Parathyroid adenoma (tissue), 2 donors: ENCODE results near the gene SH3GL1.
A peak's percentile ranks its signal among the peaks of the same experiment; 100 is the strongest.

Experiments used
- H2AFZ ChIP-seq: fragments of 300-600 bp; sonication (generic); one replicate; pipeline ENCODE4 v1.7.0; 2017; ENCODE audit warnings: antibody characterized with exemption, mild to moderate bottlenecking
- H3K27ac ChIP-seq: fragments of 300-600 bp; sonication (generic); one replicate; pipeline ENCODE4 v1.7.0; 2017
- H3K27me3 ChIP-seq: fragments of 300-600 bp; sonication (generic); one replicate; pipeline ENCODE4 v1.7.0; 2017; ENCODE audit warnings: low read length; ENCODE audit not compliant: control insufficient read depth, insufficient read depth
- H3K36me3 ChIP-seq: fragments of 300-600 bp; sonication (generic); one replicate; pipeline ENCODE4 v1.7.0; 2017; ENCODE audit warnings: low read length; ENCODE audit not compliant: control insufficient read depth, insufficient read depth
- H3K4me1 ChIP-seq: fragments of 300-600 bp; sonication (generic); one replicate; pipeline ENCODE4 v1.7.0; 2017; ENCODE audit warnings: control low read depth
- H3K4me2 ChIP-seq: fragments of 300-600 bp; sonication (generic); one replicate; pipeline ENCODE4 v1.7.0; 2017; ENCODE audit warnings: low read length
- H3K4me3 ChIP-seq: fragments of 300-600 bp; sonication (generic); one replicate; pipeline ENCODE4 v1.7.0; 2017; ENCODE audit warnings: low read depth, low read length
- H3K79me2 ChIP-seq: fragments of 300-600 bp; sonication (generic); one replicate; pipeline ENCODE4 v1.7.0; 2017; ENCODE audit warnings: control low read depth
- H3K9ac ChIP-seq: fragments of 300-600 bp; sonication (generic); one replicate; pipeline ENCODE4 v1.7.0; 2017; ENCODE audit warnings: mild to moderate bottlenecking
- H3K9me3 ChIP-seq: fragments of 300-600 bp; sonication (generic); one replicate; pipeline ENCODE4 v1.7.0; 2017; ENCODE audit warnings: low read length; ENCODE audit not compliant: control insufficient read depth
- CTCF ChIP-seq: fragments of 300-600 bp; sonication (generic); IDR thresholded peaks from one replicate; pipeline ENCODE4 v1.7.0; 2017; ENCODE audit warnings: antibody characterized with exemption, mild to moderate bottlenecking
- donor health status: primary hyperparathyroidism.

SH3GL1 gene

GRCh38 chr19:4362831-4363545 is 37.4 kb downstream of the SH3GL1 start:
- Histone ChIP-seq H3K4me1 (peaks cover 2% of the 10 kb centered on the region), H3K79me2 (peaks cover 24% of the 10 kb centered on the region), H2AFZ (no peak overlapping the region), H3K9ac (no peak overlapping the region), H3K4me3 (no peak overlapping the region), H3K27me3 (no peaks in the 10 kb centered on the region), H3K36me3 (no peaks in the 10 kb centered on the region), H3K27ac (no peak overlapping the region), H3K9me3 (no peaks in the 10 kb centered on the region), H3K4me2 (no peak overlapping the region)
- peak; percentile 48 for TF ChIP-seq CTCF

- Histone ChIP-seq H3K4me1 (peaks cover 2% of the 10 kb centered on the region), H3K79me2 (peaks cover 18% of the 10 kb centered on the region), H3K4me2 (no peak overlapping the region), H3K4me3 (no peak overlapping the region), H3K9ac (no peak overlapping the region), H3K27ac (no peak overlapping the region), H3K36me3 (no peaks in the 10 kb centered on the region), H2AFZ (no peak overlapping the region), H3K27me3 (no peaks in the 10 kb centered on the region), H3K9me3 (no peaks in the 10 kb centered on the region)
- no peak for TF ChIP-seq CTCF
Observed at GRCh38 chr19:4362101-4362828, 38.1 kb downstream of the SH3GL1 start.

GRCh38 chr19:4361152-4362046 is 38.9 kb downstream of the SH3GL1 start:
- Histone ChIP-seq H3K4me1 (peaks cover 2% of the 10 kb centered on the region), H3K9me3 (no peaks in the 10 kb centered on the region)
- no peak for TF ChIP-seq CTCF

GRCh38 chr19:4360641-4361151 is 39.7 kb downstream of the SH3GL1 start:
- TF ChIP-seq CTCF, result no peak
- no peaks in the 10 kb centered on the region for H3K36me3 ChIP-seq
- no peaks in the 10 kb centered on the region for H3K27me3 ChIP-seq
- no peak overlapping the region for H3K4me3 ChIP-seq
- no peaks in the 10 kb centered on the region for H3K9me3 ChIP-seq
- no peak overlapping the region for H2AFZ ChIP-seq
- H3K27ac ChIP-seq, result no peak overlapping the region
- no peak overlapping the region for H3K4me2 ChIP-seq
- H3K79me2 ChIP-seq, result peaks cover 7% of the 10 kb centered on the region
- peaks cover 2% of the 10 kb centered on the region for H3K4me1 ChIP-seq
- no peak overlapping the region for H3K9ac ChIP-seq

More at GRCh38 chr19:4361152-4362046, 38.9 kb downstream of the SH3GL1 start:
- Histone ChIP-seq H2AFZ (no peak overlapping the region), H3K9ac (no peak overlapping the region), H3K27ac (no peak overlapping the region), H3K4me3 (no peak overlapping the region), H3K79me2 (peaks cover 10% of the 10 kb centered on the region), H3K27me3 (no peaks in the 10 kb centered on the region), H3K4me2 (no peak overlapping the region), H3K36me3 (no peaks in the 10 kb centered on the region)
